ELR (cell line): ENCODE data around the gene PTBP3.
"Not testable (repeated sequence)": the region's sequence is repeated elsewhere in the genome, so short reads cannot be mapped to it uniquely, and the experiment has no call there.

Experiments used
- DNase-seq: peaks from one replicate; pipeline ENCODE4 v3.0.0-alpha.2; 2015; ENCODE audit warnings: low read depth

Gene PTBP3

DNA sequence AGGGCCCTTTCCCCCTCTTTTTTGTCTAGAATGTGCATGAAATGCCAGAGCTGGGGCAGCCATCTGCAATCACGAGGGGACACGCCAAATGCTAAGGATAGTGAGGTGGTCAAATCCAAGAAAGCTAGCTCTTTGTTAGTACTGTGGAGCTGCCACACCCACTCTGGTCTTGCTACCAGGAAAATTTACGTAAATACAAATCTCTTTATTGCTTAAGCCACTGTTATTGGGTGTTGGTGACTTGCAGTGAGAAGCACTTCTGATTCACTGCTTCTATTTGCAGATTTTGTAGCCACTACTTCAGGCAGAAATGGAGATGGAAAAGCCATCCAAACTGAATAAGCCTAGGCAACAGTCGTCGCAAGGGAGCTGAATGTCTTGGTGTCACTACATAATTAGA is 132.7 kb downstream of the PTBP3 start:
- DNase-seq, result no peak

DNA sequence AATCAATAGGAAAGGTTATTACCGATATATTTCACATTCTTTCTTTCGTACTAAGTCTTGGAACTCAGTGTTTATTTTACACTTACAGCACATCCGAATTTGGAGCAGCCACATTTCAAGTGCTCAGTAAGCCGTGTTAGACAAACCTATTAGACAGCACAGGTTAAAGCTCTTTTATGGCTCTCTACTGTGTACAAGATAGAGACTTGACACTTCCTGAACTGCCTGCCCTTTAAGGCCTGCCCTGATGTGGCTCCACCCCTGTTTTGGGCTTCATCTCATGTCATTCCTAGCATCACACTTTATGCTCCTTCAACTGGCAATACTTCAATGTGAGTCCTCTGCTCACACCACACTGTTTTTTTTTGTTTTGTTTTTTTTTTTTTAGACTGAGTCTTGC is 134.8 kb downstream of the PTBP3 start:
- DNase-seq, result no peak

DNA sequence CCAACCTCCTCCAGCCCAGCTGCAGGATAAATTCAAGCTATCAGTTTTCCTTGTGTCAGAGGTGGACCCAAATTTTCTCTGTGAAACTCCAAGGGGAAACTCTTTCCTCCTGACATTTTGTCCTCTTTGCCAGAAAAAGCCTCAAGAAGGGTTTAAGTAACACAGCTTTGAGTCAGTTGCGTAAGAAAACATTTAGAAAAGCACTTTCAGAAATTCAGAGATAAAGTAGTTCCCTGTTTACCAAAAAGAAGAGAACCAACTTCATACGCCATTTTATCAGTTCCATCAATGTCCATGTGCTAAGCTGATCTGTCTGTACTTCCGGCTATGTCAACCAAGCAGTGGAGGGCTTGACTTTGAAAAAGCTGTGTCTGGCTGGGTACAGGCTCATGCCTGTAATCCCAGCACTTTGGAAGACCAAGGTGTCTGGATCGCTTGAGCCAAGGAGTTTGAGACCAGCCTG is 138.4 kb downstream of the PTBP3 start:
- no peak for DNase-seq

DNA sequence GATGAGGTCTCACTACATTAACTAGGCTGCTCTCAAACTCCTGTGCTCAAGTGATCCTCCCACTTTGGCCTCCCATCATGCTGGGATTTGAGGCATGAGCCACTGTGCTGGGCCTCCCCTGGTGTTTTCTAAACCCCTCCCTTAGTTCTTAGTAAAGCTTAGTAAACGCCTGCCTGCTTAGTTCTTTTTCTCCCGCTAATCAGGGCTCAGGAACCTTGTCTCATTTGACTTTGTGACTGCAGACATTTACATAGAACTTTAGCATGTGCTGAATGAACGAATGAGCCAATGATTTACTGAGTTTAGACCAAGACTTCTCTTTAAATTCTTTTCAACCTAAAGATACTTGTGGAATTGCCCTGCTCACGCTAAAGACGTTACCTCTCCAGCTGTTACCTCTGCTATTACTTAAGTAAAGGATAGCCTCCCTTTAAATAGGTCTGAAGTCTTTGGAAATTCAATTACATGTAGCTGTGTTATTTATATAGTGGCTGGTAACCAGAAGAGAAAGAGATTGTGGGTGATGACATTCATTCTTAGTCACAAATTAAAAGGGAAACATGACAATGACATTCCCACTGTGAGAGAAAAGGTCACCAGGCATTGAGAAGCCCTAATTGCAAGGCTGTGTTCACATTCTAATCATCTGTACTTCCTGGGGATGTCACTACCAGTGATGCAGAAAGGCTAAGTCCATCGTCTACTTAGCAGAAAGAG is 139.7 kb downstream of the PTBP3 start:
- DNase-seq, result no peak

GRCh38 chr9:112190320-112190719 is 143.1 kb downstream of the PTBP3 start:
- not testable (repeated sequence) for DNase-seq

GRCh38 chr9:112188884-112189283 is 144.5 kb downstream of the PTBP3 start:
- DNase-seq, result no peak

DNA sequence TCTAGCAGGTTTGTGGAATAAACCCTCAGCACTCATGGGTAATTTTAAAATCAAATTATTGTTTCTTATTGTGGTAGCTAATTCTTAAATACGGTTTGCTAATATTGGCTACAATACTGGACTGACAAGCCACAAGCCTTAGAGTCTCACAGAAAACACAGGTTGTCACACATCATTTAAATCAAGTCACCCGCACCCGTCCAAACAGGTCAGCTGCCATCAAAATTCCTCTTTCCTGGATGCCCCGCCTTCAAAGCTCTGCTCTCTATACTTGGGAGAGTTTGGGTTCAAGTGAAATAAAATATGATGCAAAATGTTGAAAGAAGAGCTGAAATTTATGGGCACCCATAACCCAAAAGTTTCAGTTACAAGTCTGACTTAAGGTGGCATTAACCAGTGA is 146.0 kb downstream of the PTBP3 start:
- DNase-seq, result no peak

GRCh38 chr9:112186695-112187094 is 146.7 kb downstream of the PTBP3 start:
- DNase-seq, result no peak

DNA sequence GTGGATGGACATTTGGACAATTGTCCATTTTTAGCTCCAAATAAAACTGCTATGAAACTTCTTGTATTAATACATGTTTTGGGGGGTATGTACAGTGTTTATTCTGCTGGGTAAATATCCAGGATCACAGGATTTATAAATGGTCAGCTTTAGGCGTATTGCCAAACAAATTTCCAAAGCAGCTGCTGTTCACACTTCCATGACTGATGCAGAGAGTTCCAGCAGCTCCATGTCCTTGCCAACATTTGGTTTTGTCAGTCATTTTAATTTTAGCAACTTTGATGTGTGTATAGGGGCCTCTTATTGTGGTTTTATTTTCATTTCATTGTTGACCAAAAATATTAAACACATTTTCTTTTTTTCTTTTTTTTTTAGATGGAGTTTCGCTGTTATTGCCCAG is 148.5 kb downstream of the PTBP3 start:
- DNase-seq, result no peak

GRCh38 chr9:112184221-112184620 is 149.2 kb downstream of the PTBP3 start:
- no peak for DNase-seq

DNA sequence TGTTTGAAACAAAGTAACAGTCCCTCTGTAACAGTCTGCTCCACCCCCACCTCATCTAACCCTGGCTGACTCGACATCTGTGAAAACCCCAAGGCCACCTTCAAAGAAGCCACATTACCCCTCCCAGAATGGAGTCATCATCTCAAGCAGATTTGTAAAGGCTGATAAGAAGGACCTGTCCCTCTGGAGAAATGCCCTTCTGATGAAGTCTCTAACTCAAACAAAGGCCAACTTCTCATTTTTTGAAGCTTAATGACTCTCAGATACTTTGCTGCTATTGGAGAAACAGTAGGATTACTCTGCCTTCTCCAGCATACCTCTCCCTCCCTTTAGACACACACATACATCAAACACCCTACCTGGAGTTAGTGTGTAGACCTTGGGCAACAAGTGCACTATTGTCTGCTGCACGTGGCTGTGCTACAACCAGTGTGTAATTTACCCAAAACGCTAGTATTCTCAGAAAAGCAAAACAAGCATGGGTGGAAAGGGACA is 153.0 kb downstream of the PTBP3 start:
- peak; percentile 31 for DNase-seq

DNA sequence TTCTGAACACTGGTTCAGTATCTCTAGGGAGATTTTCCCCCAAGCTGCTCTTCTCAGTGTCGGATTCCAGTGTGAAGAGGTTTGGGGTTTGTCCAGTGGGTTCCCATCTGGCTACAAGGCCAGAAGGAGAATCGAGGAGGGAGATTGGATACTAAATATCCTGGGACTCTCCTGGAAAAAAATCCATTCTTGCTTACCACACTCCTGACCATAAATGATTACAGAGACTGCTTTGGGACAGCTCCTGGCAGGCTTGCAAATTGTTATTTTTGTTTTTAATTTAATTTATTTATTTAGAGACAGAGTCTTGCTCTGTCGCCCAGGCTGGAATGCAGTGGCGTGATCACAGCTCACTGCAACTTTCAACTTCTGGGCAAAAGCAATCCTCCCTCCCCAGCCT is 153.6 kb downstream of the PTBP3 start:
- no peak for DNase-seq

DNA sequence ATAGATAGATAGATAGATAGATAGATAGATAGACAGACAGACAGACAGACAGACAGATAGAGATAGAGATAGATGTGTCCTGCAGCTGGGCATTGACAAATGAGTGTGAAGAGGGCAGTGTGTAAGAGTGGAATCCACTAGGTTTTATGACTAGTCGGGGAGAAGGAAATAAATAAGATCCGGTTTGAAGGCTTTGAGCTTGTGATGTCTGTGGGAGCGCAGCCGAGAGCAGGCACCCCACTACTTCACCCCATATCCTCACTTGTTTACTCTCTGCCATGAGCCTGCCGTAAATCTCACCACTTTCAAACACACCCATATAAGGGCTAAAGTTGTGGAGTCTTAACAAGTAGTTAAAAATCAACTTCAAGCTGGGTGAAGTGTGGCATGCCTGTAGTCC is 156.9 kb downstream of the PTBP3 start:
- DNase-seq, result no peak

- DNase-seq, result no peak
These were observed 157.6 kb downstream of the PTBP3 start for GRCh38 chr9:112175796-112176315.

DNA sequence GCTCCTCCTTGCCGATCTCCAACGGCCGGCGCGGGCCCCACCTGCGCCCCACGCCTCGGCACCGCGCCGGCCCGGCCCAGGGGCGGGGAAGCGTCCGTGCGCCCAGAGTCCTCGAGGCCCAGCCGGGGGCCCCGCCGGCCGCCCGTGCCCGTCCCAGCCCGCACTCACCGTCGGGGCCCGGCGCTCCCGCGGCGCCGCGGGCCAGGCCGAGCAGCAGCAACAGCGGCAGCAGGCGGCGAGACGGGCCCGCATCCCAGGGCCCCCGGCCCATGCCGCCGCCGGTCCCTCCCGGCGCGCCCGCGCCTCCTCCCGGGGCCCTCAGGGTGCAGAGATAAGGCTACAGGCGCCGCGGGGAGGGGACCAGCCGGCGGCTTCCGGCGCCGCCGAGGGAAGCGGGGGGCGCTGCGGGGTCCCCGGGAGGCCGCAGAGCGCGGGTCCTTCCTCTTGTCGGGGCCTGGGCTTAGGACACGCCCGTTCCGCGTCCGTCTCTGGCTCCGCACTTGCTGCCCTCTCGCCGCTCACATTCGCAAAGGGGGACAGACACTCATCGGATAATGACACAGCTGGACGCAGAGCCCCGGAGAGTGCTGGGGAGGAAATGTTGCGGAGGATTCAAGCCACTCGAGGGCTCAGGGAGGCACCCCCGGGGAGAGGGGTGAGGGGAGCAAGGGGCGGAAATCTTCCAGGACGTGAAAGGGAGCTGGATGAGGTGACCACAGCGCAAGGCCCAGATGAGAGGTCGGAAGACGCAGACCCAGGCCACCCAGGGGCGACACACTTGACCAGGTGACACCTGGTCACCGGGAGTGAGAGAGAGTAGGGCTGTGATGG is 158.2 kb downstream of the PTBP3 start, which contains the start of gene SUSD1:
Gene SUSD1, minus strand, starts transcription at position 333 of the 831 bp plus-strand sequence. Its CDS starts 62 bp downstream, at position 271.
- DNase-seq, result peak; percentile 50

- peak; percentile 89 for DNase-seq
These were observed 159.0 kb downstream of the PTBP3 start for GRCh38 chr9:112174222-112174964.

- no peak for DNase-seq
These were observed 159.8 kb downstream of the PTBP3 start for GRCh38 chr9:112173489-112174221.

- DNase-seq, result no peak
These were observed 162.5 kb downstream of the PTBP3 start for GRCh38 chr9:112170968-112171367.

- DNase-seq, result no peak
These were observed 163.2 kb downstream of the PTBP3 start for GRCh38 chr9:112170235-112170634.

DNA sequence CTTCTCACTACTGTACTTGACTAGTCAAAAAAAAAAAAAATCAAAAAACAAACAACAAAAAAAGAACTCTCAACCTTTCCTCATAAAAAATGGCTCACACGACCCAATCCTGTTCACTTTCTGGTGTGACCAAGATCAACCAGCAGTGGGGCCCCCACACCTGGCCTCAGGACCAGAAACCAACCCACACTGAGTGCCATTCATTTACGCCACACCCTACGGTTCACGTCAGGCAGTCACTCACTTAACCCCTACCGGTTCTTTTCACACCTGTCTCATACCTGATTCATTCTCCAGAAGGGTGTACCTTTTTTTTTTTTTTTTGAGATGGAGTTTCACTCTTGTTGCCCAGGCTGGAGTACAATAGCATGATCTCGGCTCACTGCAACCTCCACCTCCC is 164.1 kb downstream of the PTBP3 start:
- no peak for DNase-seq

GRCh38 chr9:112168197-112168596 is 165.2 kb downstream of the PTBP3 start:
- no peak for DNase-seq
